ENCODE data around the gene TSPAN8. TPM values are rescaled to one million over a fixed set of nuclear protein-coding genes. Genes with fewer than 3 reads are reported as not detected.
"Not testable (repeated sequence)": the region's sequence is repeated elsewhere in the genome, so short reads cannot be mapped to it uniquely, and the experiment has no call there.

TSPAN8 gene
- total and polyA plus RNA-seq, 5 donors from 2014 or later = not detected

DNA sequence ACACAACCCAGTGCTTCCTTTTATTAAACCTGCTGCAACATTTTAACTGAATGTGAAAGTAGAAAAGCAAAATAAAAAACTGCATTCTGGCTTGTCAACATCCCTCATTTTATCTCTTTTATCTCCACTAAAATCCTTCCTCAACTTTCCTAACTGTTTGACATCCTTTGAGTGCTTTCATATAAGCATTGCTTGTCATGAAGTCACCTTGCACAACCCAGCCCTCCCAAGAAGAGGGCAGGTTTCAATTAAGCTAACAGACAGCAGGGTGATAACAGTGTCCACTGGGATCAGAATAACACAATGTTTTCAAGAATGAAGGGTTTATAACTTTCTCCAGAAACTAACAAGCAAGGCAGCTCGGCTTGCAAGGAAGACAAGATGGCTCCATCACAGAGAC is 16.3 kb upstream of the TSPAN8 start:
- Histone ChIP-seq H3K36me3 (ENCODE audit: control insufficient read depth, insufficient read depth, low read length) (no peaks in the 10 kb centered on the region), H3K9me3 (ENCODE audit: control insufficient read depth in 2 of 2, low read length in 2 of 2) (no peaks in the 10 kb centered on the region), H3K4me3 (ENCODE audit: low read depth, low read length) (no peak overlapping the region), H3K27me3 (ENCODE audit: control insufficient read depth, insufficient read depth, low read length) (no peaks in the 10 kb centered on the region), H3K27ac (ENCODE audit: insufficient read depth, low read length, poor library complexity, severe bottlenecking) (no peak overlapping the region), H3K4me1 (ENCODE audit: control insufficient read depth, insufficient read depth, low read length, poor library complexity, severe bottlenecking) (no peaks in the 10 kb centered on the region)
- Mint-ChIP-seq H3K9me3 (peaks cover 0 to 8% (median 0%) of the 10 kb centered on the region in 7 donors), H3K4me1 (no peaks in the 10 kb centered on the region), H3K27me3 (peaks cover 4% of the 10 kb centered on the region), H3K4me3 (no peak overlapping the region), H3K27ac (no peak overlapping the region), H3K36me3 (no peaks in the 10 kb centered on the region)
- no peak for ATAC-seq (ENCODE audit: low read depth in 2 of 2)
- no peak for DNase-seq

DNA sequence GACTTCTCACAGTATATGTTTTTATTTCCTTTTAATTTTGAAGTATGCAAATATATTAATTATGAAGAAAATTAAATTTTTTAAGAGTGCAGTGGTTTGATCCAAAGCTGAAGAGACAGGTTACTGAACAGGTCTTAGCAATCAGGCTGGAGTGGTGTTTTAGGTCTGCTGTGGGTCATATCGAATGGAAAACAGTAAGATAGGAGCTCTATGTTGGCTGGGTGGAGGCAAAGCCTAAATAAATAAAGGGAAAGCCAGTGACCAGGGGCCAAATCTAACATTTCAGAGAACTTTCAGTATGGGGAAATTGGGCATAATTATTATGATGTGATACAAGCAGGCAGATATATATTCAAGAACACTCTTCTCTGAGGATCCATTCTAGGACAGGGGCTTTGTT is 12.7 kb upstream of the TSPAN8 start:
- Mint-ChIP-seq H3K27ac (no peak overlapping the region), H3K4me1 (no peaks in the 10 kb centered on the region), H3K36me3 (no peaks in the 10 kb centered on the region), H3K27me3 (peaks cover 4% of the 10 kb centered on the region), H3K4me3 (no peak overlapping the region), H3K9me3 (peaks cover 0 to 12% (median 3%) of the 10 kb centered on the region in 7 donors)
- Histone ChIP-seq H3K27me3 (ENCODE audit: control insufficient read depth, insufficient read depth, low read length) (no peaks in the 10 kb centered on the region), H3K36me3 (ENCODE audit: control insufficient read depth, insufficient read depth, low read length) (no peaks in the 10 kb centered on the region), H3K27ac (ENCODE audit: insufficient read depth, low read length, poor library complexity, severe bottlenecking) (no peak overlapping the region), H3K9me3 (ENCODE audit: control insufficient read depth in 2 of 2, low read length in 2 of 2) (no peaks in the 10 kb centered on the region), H3K4me3 (ENCODE audit: low read depth, low read length) (no peak overlapping the region), H3K4me1 (ENCODE audit: control insufficient read depth, insufficient read depth, low read length, poor library complexity, severe bottlenecking) (no peaks in the 10 kb centered on the region)
- no peak for ATAC-seq (ENCODE audit: low read depth in 2 of 2)
- no peak for DNase-seq

DNA sequence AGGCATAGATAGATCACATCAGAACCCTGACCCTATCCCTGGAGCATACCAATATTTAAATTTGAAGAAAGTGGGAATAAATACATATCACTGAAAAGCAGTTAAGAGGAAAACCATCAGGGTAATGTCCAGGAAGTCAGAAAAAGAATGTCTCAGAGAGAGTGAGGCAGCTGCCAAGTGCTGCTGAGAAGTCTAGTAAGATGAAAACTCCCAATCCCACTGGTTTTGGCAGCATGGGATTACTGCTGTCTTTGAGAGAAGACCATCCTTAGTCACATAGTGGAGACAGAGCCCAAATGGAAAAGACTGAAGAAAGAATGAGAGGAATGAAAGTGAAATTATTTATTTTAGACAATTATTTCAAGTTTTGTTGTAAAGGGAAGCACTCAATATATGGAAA is 11.5 kb upstream of the TSPAN8 start:
- no peak overlapping the region for H3K4me3 Mint-ChIP-seq
- no peak for DNase-seq
- no peaks in the 10 kb centered on the region for H3K9me3 ChIP-seq (ENCODE audit: control insufficient read depth in 2 of 2, low read length in 2 of 2)
- H3K4me1 ChIP-seq (ENCODE audit: control insufficient read depth, insufficient read depth, low read length, poor library complexity, severe bottlenecking) = no peaks in the 10 kb centered on the region
- no peaks in the 10 kb centered on the region for H3K36me3 Mint-ChIP-seq
- H3K27me3 ChIP-seq (ENCODE audit: control insufficient read depth, insufficient read depth, low read length) = no peaks in the 10 kb centered on the region
- no peaks in the 10 kb centered on the region for H3K4me1 Mint-ChIP-seq
- no peaks in the 10 kb centered on the region for H3K36me3 ChIP-seq (ENCODE audit: control insufficient read depth, insufficient read depth, low read length)
- no peak overlapping the region for H3K27ac ChIP-seq (ENCODE audit: insufficient read depth, low read length, poor library complexity, severe bottlenecking)
- H3K27ac Mint-ChIP-seq = no peak overlapping the region
- no peak for ATAC-seq (ENCODE audit: low read depth in 2 of 2)
- H3K27me3 Mint-ChIP-seq = peaks cover 4% of the 10 kb centered on the region
- H3K9me3 Mint-ChIP-seq = peaks cover 0 to 12% (median 3%) of the 10 kb centered on the region in 7 donors
- no peak overlapping the region for H3K4me3 ChIP-seq (ENCODE audit: low read depth, low read length)

DNA sequence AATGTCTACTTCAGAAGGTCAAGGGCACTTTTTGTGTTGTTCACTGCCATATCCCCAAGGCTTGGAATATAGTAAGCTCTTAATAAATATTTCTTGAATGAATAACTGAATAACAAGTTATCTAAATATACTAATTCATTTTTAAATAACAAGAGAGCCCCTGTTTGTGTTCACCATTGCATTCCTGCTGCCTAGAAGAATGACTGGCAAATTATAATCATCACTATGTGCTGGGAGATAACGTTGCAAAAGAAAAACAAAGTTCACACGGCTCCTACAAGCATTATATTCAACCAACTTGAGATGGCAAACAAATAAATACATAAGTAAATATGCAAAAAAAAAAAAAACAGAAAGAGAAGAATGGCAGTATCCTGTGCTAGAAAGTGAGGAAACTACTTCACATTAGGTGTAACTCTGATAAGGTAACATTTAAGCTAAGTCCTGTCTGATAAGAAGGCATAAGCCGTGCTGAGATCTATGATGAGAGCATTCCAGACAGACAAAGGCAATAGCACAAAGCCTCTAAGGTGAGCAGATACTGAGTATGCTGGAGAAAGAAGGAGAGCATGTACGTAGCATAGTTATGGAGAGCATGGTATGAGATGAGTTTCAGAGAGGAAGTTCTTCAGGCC is 9.2 kb upstream of the TSPAN8 start:
- Histone ChIP-seq H3K27me3 (ENCODE audit: control insufficient read depth, insufficient read depth, low read length) (no peaks in the 10 kb centered on the region), H3K36me3 (ENCODE audit: control insufficient read depth, insufficient read depth, low read length) (no peaks in the 10 kb centered on the region), H3K9me3 (ENCODE audit: control insufficient read depth in 2 of 2, low read length in 2 of 2) (no peaks in the 10 kb centered on the region), H3K4me3 (ENCODE audit: low read depth, low read length) (no peak overlapping the region), H3K27ac (ENCODE audit: insufficient read depth, low read length, poor library complexity, severe bottlenecking) (no peak overlapping the region), H3K4me1 (ENCODE audit: control insufficient read depth, insufficient read depth, low read length, poor library complexity, severe bottlenecking) (no peaks in the 10 kb centered on the region)
- ATAC-seq (ENCODE audit: low read depth in 2 of 2) (no peak), DNase-seq (no peak)
- Mint-ChIP-seq H3K27ac (no peak overlapping the region), H3K4me3 (no peak overlapping the region), H3K9me3 (peaks cover 0 to 12% (median 3%) of the 10 kb centered on the region in 7 donors), H3K27me3 (peaks cover 4% of the 10 kb centered on the region), H3K4me1 (no peaks in the 10 kb centered on the region), H3K36me3 (no peaks in the 10 kb centered on the region)

DNA sequence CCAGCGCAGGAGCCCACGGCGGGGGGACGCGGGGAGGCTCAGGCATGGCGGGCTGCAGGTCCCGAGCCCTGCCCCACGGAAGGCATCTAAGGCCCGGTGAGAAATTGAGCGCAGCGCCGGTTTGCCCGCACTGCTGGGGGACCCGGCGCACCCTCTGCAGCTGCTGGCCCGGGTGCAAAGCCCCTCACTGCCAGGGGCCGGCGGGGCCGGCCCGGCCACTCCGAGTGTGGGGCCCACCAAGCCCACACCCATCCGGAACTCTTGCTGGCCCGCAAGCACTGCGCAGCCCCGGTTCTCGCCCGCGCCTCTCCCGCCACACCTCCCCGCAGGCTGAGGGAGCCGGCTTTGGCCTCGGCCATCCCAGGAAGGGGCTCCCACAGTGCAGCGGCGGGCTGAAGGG is 8.5 kb upstream of the TSPAN8 start:
- no peak overlapping the region for H3K27ac Mint-ChIP-seq
- H3K36me3 Mint-ChIP-seq = no peaks in the 10 kb centered on the region
- no peaks in the 10 kb centered on the region for H3K36me3 ChIP-seq (ENCODE audit: control insufficient read depth, insufficient read depth, low read length)
- no peak overlapping the region for H3K4me3 ChIP-seq (ENCODE audit: low read depth, low read length)
- H3K9me3 ChIP-seq (ENCODE audit: control insufficient read depth in 2 of 2, low read length in 2 of 2) = no peaks in the 10 kb centered on the region
- peaks cover 4% of the 10 kb centered on the region for H3K27me3 Mint-ChIP-seq
- no peaks in the 10 kb centered on the region for H3K27me3 ChIP-seq (ENCODE audit: control insufficient read depth, insufficient read depth, low read length)
- DNase-seq (no peak), ATAC-seq (ENCODE audit: low read depth in 2 of 2) (no peak)
- H3K4me3 Mint-ChIP-seq = no peak overlapping the region
- no peaks in the 10 kb centered on the region for H3K4me1 Mint-ChIP-seq
- H3K4me1 ChIP-seq (ENCODE audit: control insufficient read depth, insufficient read depth, low read length, poor library complexity, severe bottlenecking) = no peaks in the 10 kb centered on the region
- peaks cover 0 to 12% (median 3%) of the 10 kb centered on the region in 7 donors for H3K9me3 Mint-ChIP-seq
- no peak overlapping the region for H3K27ac ChIP-seq (ENCODE audit: insufficient read depth, low read length, poor library complexity, severe bottlenecking)

DNA sequence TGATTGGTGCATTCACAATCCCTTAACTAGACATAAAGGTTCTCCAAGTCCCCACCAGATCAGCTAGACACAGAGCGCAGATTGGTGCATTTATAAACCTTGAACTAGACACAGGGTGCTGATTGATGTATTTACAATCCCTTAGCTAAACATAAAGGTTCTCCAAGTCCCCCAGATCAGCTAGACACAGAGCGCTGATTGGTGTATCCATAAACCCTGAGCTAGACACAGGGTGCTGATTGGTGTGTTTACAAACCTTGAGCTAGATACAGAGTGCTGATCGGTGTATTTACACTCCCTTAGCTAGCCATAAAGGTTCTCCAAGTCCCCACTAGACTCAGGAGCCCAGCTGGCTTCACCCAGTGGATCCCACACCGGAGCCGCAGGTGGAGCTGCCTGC is 8.0 kb upstream of the TSPAN8 start:
- not testable (repeated sequence) for ATAC-seq (ENCODE audit: low read depth in 2 of 2); H3K36me3 Mint-ChIP-seq; H3K4me1 Mint-ChIP-seq; H3K36me3 ChIP-seq (ENCODE audit: control insufficient read depth, insufficient read depth, low read length); H3K27me3 ChIP-seq (ENCODE audit: control insufficient read depth, insufficient read depth, low read length); DNase-seq; H3K27ac Mint-ChIP-seq; H3K4me3 Mint-ChIP-seq; H3K4me1 ChIP-seq (ENCODE audit: control insufficient read depth, insufficient read depth, low read length, poor library complexity, severe bottlenecking); H3K27me3 Mint-ChIP-seq; H3K27ac ChIP-seq (ENCODE audit: insufficient read depth, low read length, poor library complexity, severe bottlenecking); H3K4me3 ChIP-seq (ENCODE audit: low read depth, low read length); H3K9me3 ChIP-seq (ENCODE audit: control insufficient read depth in 2 of 2, low read length in 2 of 2)
- H3K9me3 Mint-ChIP-seq = peaks cover 0 to 13% (median 3%) of the 10 kb centered on the region in 7 donors

DNA sequence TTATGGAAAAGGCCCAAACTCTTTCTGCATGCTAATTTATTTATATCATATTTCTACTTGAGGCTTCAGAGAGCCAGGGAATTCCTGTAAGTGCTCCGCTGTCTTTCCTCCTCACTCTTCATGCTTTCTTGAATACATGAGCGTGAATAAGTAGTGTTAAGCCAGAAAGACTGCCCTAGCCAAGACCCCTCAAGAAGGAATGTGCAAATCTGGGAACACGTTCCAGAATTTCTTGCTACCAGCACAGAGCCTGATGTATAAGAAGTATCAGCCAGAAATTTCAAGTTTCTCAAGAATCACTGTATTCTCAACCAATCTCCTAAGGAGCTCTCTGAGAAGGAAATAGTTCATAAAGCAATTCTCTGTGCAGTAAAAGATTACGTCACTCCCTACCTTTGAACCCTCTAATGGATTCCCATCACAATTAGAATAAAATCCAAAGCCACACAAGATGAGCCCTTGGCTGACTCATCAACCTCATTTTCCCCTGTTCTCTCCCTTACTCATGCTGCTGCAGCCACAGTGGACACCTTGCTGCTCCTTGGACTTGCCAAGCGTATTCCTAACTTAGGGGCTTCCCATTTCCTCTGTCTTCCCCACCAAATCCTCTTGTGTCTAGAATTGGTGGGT is 6.9 kb upstream of the TSPAN8 start:
- no peak for DNase-seq
- no peaks in the 10 kb centered on the region for H3K27me3 Mint-ChIP-seq
- H3K9me3 Mint-ChIP-seq = peaks cover 0 to 13% (median 3%) of the 10 kb centered on the region in 7 donors
- no peak for ATAC-seq (ENCODE audit: low read depth in 2 of 2)
- Histone ChIP-seq H3K36me3 (ENCODE audit: control insufficient read depth, insufficient read depth, low read length) (no peaks in the 10 kb centered on the region), H3K27ac (ENCODE audit: insufficient read depth, low read length, poor library complexity, severe bottlenecking) (no peak overlapping the region), H3K9me3 (ENCODE audit: control insufficient read depth in 2 of 2, low read length in 2 of 2) (no peaks in the 10 kb centered on the region), H3K4me1 (ENCODE audit: control insufficient read depth, insufficient read depth, low read length, poor library complexity, severe bottlenecking) (no peaks in the 10 kb centered on the region), H3K4me3 (ENCODE audit: low read depth, low read length) (no peak overlapping the region), H3K27me3 (ENCODE audit: control insufficient read depth, insufficient read depth, low read length) (no peaks in the 10 kb centered on the region)
- no peak overlapping the region for H3K27ac Mint-ChIP-seq
- H3K4me3 Mint-ChIP-seq = no peak overlapping the region
- no peaks in the 10 kb centered on the region for H3K36me3 Mint-ChIP-seq
- no peaks in the 10 kb centered on the region for H3K4me1 Mint-ChIP-seq

DNA sequence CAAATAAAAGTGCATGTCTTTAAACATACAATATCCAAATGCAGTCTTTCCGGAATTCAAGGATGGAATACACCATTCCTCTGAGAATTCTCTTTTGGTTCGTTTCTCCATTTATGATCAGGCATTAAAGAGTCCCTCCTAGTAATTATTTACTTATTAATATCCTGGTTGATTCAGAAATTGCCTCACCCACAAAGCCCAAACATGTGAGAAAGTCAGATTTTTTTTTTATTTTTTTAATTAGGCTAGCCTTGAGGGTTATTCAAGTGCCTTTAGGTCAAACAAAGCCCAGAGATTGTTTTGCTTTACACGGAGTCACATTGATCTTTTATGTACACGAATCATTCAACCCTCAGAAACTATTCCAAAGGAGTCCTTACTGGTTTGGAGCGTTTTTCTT is 6.4 kb upstream of the TSPAN8 start:
- no peaks in the 10 kb centered on the region for H3K4me1 Mint-ChIP-seq
- ATAC-seq (ENCODE audit: low read depth in 2 of 2) = no peak
- DNase-seq = no peak
- no peak overlapping the region for H3K27ac Mint-ChIP-seq
- Histone ChIP-seq H3K4me1 (ENCODE audit: control insufficient read depth, insufficient read depth, low read length, poor library complexity, severe bottlenecking) (no peaks in the 10 kb centered on the region), H3K9me3 (ENCODE audit: control insufficient read depth in 2 of 2, low read length in 2 of 2) (no peaks in the 10 kb centered on the region), H3K27me3 (ENCODE audit: control insufficient read depth, insufficient read depth, low read length) (no peaks in the 10 kb centered on the region), H3K4me3 (ENCODE audit: low read depth, low read length) (no peak overlapping the region), H3K27ac (ENCODE audit: insufficient read depth, low read length, poor library complexity, severe bottlenecking) (no peak overlapping the region), H3K36me3 (ENCODE audit: control insufficient read depth, insufficient read depth, low read length) (no peaks in the 10 kb centered on the region)
- no peaks in the 10 kb centered on the region for H3K27me3 Mint-ChIP-seq
- peaks cover 0 to 13% (median 3%) of the 10 kb centered on the region in 7 donors for H3K9me3 Mint-ChIP-seq
- no peak overlapping the region for H3K4me3 Mint-ChIP-seq
- H3K36me3 Mint-ChIP-seq = no peaks in the 10 kb centered on the region
